Lower lobe of right lung (tissue), 2 donors: ENCODE measurements around the gene MRGPRF. TPM values are rescaled to one million over a fixed set of nuclear protein-coding genes. Genes with fewer than 3 reads are reported as not detected.
A peak's percentile ranks its signal among the peaks of the same experiment; 100 is the strongest.

ENCODE experiments used
- ATAC-seq, 2 donors: fragments of 200-7000 bp; cut with Tn5 transposase; one replicate each; pipeline ENCODE4 v1.9.1; 2020 to 2022; ENCODE audit warnings: mild to moderate bottlenecking in 2 of 2, moderate library complexity in 2 of 2
- DNase-seq: peaks from one replicate; pipeline ENCODE4 v3.0.0-alpha.2; 2020
- H3K27ac ChIP-seq: fragments of 200-600 bp; one replicate; pipeline ENCODE4 v1.8.0; 2022
- H3K27me3 ChIP-seq: fragments of 200-600 bp; one replicate; pipeline ENCODE4 v1.8.0; 2022; ENCODE audit warnings: low read depth
- H3K36me3 ChIP-seq: fragments of 200-600 bp; one replicate; pipeline ENCODE4 v1.8.0; 2022; ENCODE audit warnings: mild to moderate bottlenecking
- H3K4me1 ChIP-seq: fragments of 200-600 bp; one replicate; pipeline ENCODE4 v1.8.0; 2022
- H3K4me3 ChIP-seq: fragments of 200-600 bp; one replicate; pipeline ENCODE4 v1.8.0; 2022; ENCODE audit warnings: mild to moderate bottlenecking
- H3K9me3 ChIP-seq: fragments of 200-600 bp; one replicate; pipeline ENCODE4 v1.8.0; 2022
- intact Hi-C: fragments of 100-400 bp; cut with DNase I; formaldehyde crosslinking; loops from one replicate; pipeline ENCODE4 v1.11.0; 2022
- total RNA-seq: library from RNA; stranded (reverse); fragmentation: NEBNext Ultra II Directional; extraction: Animal tissue kit (Norgen Biotek cat#: 25700); gene quantifications from one replicate; pipeline ENCODE4 v1.2.1, GENCODE V29; 2021
- TF ChIP-seq, protein P1 (sequence below): fragments of 200-600 bp; IDR thresholded peaks from one replicate; pipeline ENCODE4 v1.8.0; 2022; ENCODE audit warnings: antibody characterized with exemption, mild to moderate bottlenecking
- donor health status: DM: no; HTN: yes; CAD: no; lungs with severe emphysema.

MRGPRF gene
- total RNA-seq, 1 donor from 2014 or later: 11.5 TPM

DNA sequence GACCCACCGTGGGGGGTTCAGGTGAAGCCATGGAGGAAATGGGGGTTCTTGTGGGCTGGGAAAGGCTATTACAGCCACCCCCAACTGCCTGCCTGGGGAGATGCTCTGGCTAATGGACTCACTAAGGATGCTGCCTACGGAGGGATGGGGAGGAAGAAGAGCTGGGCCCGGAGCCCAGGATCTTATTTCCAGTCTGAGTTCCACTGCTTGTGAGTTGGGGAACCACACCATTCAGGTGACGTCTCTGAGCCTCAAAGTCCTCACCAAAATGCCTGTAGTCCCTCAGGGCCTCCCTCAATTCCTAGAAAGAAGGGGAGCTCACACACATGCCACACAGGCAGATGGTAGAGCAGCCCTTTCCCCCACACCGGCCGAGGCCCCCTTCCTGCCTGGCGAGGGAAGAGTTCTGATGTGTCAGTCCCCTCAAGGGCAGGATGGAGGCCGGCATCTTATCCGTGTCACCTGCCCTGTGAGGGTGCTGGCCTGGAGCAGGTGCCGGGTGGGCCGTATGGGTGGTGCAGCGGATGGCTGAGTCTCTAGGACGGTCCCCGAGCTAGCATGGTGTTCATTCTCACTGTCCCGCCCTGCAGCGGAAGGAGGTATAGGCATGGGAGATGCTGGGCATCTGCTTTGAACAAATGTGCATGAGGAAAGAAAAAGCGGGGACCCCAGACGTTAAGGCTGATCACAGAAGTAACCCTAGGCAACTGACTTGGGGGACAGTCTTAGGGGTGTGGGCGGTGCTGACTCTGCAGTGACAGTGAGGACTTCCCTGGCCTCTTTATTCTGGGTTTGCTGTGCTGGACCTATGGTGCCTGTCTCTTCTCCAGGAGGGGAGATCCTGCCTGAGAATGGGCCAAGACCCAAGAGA lies 15.7 kb downstream of the MRGPRF start:
- H3K9me3 ChIP-seq: no peaks in the 10 kb centered on the region
- no peak overlapping the region for H3K4me3 ChIP-seq
- TF ChIP-seq, protein P1, sequence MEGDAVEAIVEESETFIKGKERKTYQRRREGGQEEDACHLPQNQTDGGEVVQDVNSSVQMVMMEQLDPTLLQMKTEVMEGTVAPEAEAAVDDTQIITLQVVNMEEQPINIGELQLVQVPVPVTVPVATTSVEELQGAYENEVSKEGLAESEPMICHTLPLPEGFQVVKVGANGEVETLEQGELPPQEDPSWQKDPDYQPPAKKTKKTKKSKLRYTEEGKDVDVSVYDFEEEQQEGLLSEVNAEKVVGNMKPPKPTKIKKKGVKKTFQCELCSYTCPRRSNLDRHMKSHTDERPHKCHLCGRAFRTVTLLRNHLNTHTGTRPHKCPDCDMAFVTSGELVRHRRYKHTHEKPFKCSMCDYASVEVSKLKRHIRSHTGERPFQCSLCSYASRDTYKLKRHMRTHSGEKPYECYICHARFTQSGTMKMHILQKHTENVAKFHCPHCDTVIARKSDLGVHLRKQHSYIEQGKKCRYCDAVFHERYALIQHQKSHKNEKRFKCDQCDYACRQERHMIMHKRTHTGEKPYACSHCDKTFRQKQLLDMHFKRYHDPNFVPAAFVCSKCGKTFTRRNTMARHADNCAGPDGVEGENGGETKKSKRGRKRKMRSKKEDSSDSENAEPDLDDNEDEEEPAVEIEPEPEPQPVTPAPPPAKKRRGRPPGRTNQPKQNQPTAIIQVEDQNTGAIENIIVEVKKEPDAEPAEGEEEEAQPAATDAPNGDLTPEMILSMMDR: no peak
- peaks cover 17% of the 10 kb centered on the region for H3K4me1 ChIP-seq
- no peak overlapping the region for H3K27ac ChIP-seq
- DNase-seq: peak; percentile 40
- intact Hi-C loops: no loop called here
- no peaks in the 10 kb centered on the region for H3K36me3 ChIP-seq
- ATAC-seq: no peak
- peaks cover 12% of the 10 kb centered on the region for H3K27me3 ChIP-seq

DNA sequence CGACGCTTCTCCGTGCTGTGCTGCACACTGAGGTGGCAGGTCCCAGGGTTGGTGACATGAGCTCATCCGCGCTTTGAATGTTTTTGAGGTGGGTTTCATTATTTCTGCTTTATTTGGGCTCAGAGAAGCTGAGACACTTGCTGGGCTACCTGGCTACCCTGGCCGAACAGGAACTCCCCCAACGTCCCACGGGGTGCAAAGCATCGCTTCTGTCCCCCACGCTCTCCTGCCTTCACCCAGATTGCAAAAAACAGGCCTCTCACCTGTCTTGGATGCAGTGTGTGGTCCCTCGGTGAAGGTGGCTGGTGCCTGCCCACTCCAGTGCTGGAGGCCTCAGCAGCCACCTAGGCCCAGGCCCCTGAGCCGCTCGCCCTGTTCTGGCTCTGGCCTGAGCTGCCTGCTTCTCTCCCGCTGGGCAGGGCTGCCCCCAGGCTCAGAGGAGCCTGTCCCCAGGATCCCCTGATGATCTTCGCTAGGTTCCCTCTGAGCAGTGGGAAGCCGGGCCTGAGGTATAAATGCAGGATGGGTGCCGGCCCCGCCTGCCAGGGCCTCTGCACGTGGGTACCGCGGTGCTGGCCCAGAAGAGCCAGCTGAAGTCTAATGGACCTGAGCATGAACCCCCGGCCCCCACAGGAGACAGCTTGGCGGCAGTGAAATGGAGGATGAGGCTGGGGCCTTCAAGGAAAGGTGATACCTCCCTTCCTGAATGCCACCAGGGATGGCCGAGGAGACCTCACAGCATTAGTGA lies 16.5 kb downstream of the MRGPRF start:
- DNase-seq: no peak
- intact Hi-C loops: no loop called here
- no peak for ATAC-seq
- no peak overlapping the region for H3K4me3 ChIP-seq
- H3K27ac ChIP-seq: no peak overlapping the region
- TF ChIP-seq, protein P1: no peak
- peaks cover 13% of the 10 kb centered on the region for H3K4me1 ChIP-seq
- H3K9me3 ChIP-seq: no peaks in the 10 kb centered on the region
- peaks cover 18% of the 10 kb centered on the region for H3K27me3 ChIP-seq
- H3K36me3 ChIP-seq: no peaks in the 10 kb centered on the region

DNA sequence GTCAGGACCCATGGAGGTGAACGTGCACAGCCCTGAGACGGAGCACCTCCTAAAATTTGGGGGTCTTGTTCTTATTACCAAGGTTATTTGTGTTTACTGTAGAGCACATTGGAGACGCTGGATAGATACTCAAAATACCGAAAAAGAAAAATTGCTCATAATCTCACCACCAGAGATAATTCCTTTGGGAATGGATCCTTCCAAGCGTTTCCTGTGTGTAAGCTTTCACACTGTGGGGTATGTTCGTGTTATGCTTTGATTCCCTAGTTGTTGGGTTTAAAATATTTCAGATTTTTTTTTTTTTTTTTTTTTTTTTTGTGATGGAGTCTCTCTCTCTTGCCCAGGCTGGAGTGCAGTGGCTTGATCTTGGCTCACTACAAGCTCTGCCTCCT lies 18.2 kb downstream of the MRGPRF start:
- TF ChIP-seq, protein P1: no peak
- Histone ChIP-seq H3K27me3 (peaks cover 26% of the 10 kb centered on the region), H3K27ac (no peak overlapping the region), H3K4me3 (no peak overlapping the region), H3K36me3 (no peaks in the 10 kb centered on the region), H3K4me1 (peaks cover 7% of the 10 kb centered on the region), H3K9me3 (no peaks in the 10 kb centered on the region)
- intact Hi-C loops: no loop called here
- ATAC-seq (no peak), DNase-seq (no peak)

DNA sequence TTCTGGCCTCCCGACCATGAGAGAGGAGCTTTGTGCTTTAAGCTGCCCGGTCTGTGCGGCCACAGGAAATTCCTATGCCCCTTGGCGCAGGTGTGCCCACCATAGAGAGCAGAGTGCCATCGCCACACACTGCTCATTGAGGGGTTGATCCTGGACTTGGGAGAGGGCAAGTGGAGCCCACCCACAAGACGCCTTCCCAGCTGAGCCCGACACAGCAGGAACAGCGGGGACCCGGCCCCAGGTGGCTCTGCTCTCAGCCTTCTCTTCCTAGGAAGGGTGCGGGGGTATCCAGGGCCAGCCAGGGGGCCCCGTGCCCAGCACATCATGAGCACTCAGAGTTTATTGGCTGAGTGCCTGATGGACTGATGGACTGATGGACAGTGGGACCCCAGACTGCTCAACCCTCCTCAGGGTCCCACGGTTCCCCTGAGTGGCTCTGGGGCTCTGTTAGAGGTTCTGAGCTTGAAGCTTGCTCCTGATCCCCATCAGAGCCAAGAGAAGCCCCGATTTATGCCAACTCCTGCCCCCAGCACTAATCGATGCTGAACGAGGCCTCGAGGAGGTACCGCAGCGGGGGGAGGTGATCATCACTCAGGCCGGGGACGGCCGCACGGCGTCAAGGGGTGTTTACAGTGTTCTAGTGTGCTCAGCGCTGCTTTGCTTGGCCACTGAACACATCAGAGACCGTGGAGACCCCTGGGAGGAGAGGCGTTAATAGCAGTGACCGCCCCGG lies 18.7 kb downstream of the MRGPRF start:
- ATAC-seq (no peak), DNase-seq (no peak)
- intact Hi-C loops: no loop called here
- Histone ChIP-seq H3K4me1 (peaks cover 7% of the 10 kb centered on the region), H3K27me3 (peaks cover 26% of the 10 kb centered on the region), H3K27ac (no peak overlapping the region), H3K36me3 (no peaks in the 10 kb centered on the region), H3K4me3 (no peak overlapping the region), H3K9me3 (no peaks in the 10 kb centered on the region)
- TF ChIP-seq, protein P1: no peak

DNA sequence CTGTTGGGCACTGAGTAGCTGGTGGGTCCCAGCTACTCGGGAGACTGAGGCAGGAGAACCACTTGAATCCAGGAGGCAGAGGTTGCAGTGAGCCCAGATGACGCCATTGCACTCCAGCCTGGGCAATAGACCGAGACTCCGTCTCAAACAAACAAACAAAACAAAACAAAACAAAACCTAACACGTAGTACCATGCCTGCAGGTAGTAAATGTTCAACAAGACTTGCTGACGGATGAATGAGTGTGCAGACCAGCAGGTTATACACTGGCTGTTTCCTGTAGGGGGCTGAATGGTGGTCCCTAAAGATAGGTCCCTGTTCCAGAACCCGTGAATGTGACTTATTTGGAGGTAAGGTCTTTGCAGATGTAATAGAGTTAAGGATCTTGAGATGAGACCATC lies 19.5 kb downstream of the MRGPRF start:
- peaks cover 4% of the 10 kb centered on the region for H3K4me1 ChIP-seq
- H3K27me3 ChIP-seq: peaks cover 26% of the 10 kb centered on the region
- H3K27ac ChIP-seq: no peak overlapping the region
- no peaks in the 10 kb centered on the region for H3K9me3 ChIP-seq
- no peak overlapping the region for H3K4me3 ChIP-seq
- TF ChIP-seq, protein P1: no peak
- no peaks in the 10 kb centered on the region for H3K36me3 ChIP-seq
- intact Hi-C loops: no loop called here
- DNase-seq: no peak
- ATAC-seq: no peak
